WTC11 (cell line): ENCODE measurements around the gene CAVIN1. TPM values are rescaled to one million over a fixed set of nuclear protein-coding genes. Genes with fewer than 3 reads are reported as not detected.

Experiments
- ATAC-seq: fragments of 200-7000 bp; cut with Tn5 transposase; 2 replicates; pipeline ENCODE4 v1.10.0; 2021; ENCODE audit warnings: mild to moderate bottlenecking, moderate library complexity
- Bru-seq: library from RNA; stranded (reverse); fragments of 400-500 nt; gene quantifications from one replicate; lab custom pipeline; 2021; lab: Mats Ljungman, UMichigan
- CTCF ChIA-PET: fragments of 300-600 bp; sonication (Branson Sonifier 250); formaldehyde crosslinking; loops from one replicate; lab custom pipeline; 2021; ENCODE audit warnings: antibody characterized with exemption; lab: Charles Lee
- POLR2A ChIA-PET: fragments of 350-600 bp; sonication (Branson Sonifier 250); formaldehyde crosslinking; loops from one replicate; lab custom pipeline; 2021; ENCODE audit warnings: antibody characterized with exemption; lab: Charles Lee
- DNase-seq: peaks from one replicate; pipeline ENCODE4 v3.0.0; 2021; ENCODE audit warnings: low spot score
- H3K27ac Mint-ChIP-seq: 2 replicates; pipeline ENCODE4 v1.8.0; 2021; ENCODE audit warnings: mixed read lengths
- H3K27me3 Mint-ChIP-seq: 2 replicates; pipeline ENCODE4 v1.8.0; 2021; ENCODE audit warnings: low read depth, mild to moderate bottlenecking, moderate library complexity, mixed read lengths
- H3K36me3 Mint-ChIP-seq: 2 replicates; pipeline ENCODE4 v1.8.0; 2021; ENCODE audit warnings: mixed read lengths
- H3K4me1 Mint-ChIP-seq: 2 replicates; pipeline ENCODE4 v1.8.0; 2022; ENCODE audit warnings: mixed read lengths
- H3K4me3 Mint-ChIP-seq: 2 replicates; pipeline ENCODE4 v1.8.0; 2021; ENCODE audit warnings: mild to moderate bottlenecking, moderate library complexity, mixed read lengths
- H3K9me3 Mint-ChIP-seq: 2 replicates; pipeline ENCODE4 v1.8.0; 2021; ENCODE audit warnings: mixed read lengths
- ATF6 ChIP-seq: sonication (generic); formaldehyde crosslinking; IDR thresholded peaks from 2 replicates; pipeline ENCODE4 v1.8.1; 2023; ENCODE audit warnings: mild to moderate bottlenecking, missing genetic modification reagents
- CBFB ChIP-seq: sonication (generic); formaldehyde crosslinking; IDR thresholded peaks from 2 replicates; pipeline ENCODE4 v1.8.1; 2022; ENCODE audit warnings: mild to moderate bottlenecking, low read depth, missing genetic modification reagents
- CREM ChIP-seq: sonication (generic); formaldehyde crosslinking; IDR thresholded peaks from 2 replicates; pipeline ENCODE4 v1.8.1; 2022; ENCODE audit warnings: mild to moderate bottlenecking, missing genetic modification reagents, moderate library complexity
- FOXJ3 ChIP-seq: sonication (generic); formaldehyde crosslinking; IDR thresholded peaks from 2 replicates; pipeline ENCODE4 v1.9.0; 2021; ENCODE audit warnings: missing genetic modification reagents, mild to moderate bottlenecking, borderline replicate concordance
- GABPB1 ChIP-seq: sonication (generic); formaldehyde crosslinking; IDR thresholded peaks from 2 replicates; pipeline ENCODE4 v1.8.1; 2023; ENCODE audit warnings: mild to moderate bottlenecking, missing genetic modification reagents
- MYBL2 ChIP-seq: sonication (generic); formaldehyde crosslinking; IDR thresholded peaks from 2 replicates; pipeline ENCODE4 v1.8.1; 2023; ENCODE audit warnings: mild to moderate bottlenecking, moderate library complexity, missing genetic modification reagents
- NFYB ChIP-seq: sonication (generic); formaldehyde crosslinking; conservative IDR thresholded peaks from 2 replicates; pipeline ENCODE4 v1.8.0; 2022; ENCODE audit warnings: low read depth, missing genetic modification reagents
- NR2C2 ChIP-seq: sonication (generic); formaldehyde crosslinking; IDR thresholded peaks from 2 replicates; pipeline ENCODE4 v1.8.0; 2022; ENCODE audit warnings: mild to moderate bottlenecking, missing genetic modification reagents
- RELA ChIP-seq: sonication (generic); formaldehyde crosslinking; IDR thresholded peaks from 2 replicates; pipeline ENCODE4 v1.8.1; 2022; ENCODE audit warnings: missing genetic modification reagents, mild to moderate bottlenecking, borderline replicate concordance
- SMAD3 ChIP-seq: sonication (generic); formaldehyde crosslinking; IDR thresholded peaks from 2 replicates; pipeline ENCODE4 v1.8.0; 2022; ENCODE audit warnings: missing genetic modification reagents, mild to moderate bottlenecking, borderline replicate concordance
- SOX15 ChIP-seq: fragments of 250-450 bp; sonication (Bioruptor Pico); IDR thresholded peaks from 2 replicates; pipeline ENCODE4 v1.9.0; 2021; ENCODE audit warnings: mild to moderate bottlenecking
- SP1 ChIP-seq: sonication (generic); formaldehyde crosslinking; conservative IDR thresholded peaks from 2 replicates; pipeline ENCODE4 v1.8.1; 2022; ENCODE audit warnings: missing genetic modification reagents
- TEAD1 ChIP-seq: sonication (generic); formaldehyde crosslinking; IDR thresholded peaks from 2 replicates; pipeline ENCODE4 v1.8.0; 2022; ENCODE audit warnings: mild to moderate bottlenecking, missing genetic modification reagents
- ZBTB21 ChIP-seq: sonication (generic); formaldehyde crosslinking; IDR thresholded peaks from 2 replicates; pipeline ENCODE4 v1.8.1; 2023; ENCODE audit warnings: mild to moderate bottlenecking, missing genetic modification reagents, borderline replicate concordance
- ZNF121 ChIP-seq: sonication (generic); formaldehyde crosslinking; IDR thresholded peaks from 2 replicates; pipeline ENCODE4 v1.8.0; 2023; ENCODE audit warnings: missing genetic modification reagents
- ZNF416 ChIP-seq: fragments of 250-450 bp; sonication (Bioruptor Pico); IDR thresholded peaks from 2 replicates; pipeline ENCODE4 v1.9.0; 2021; ENCODE audit warnings: mild to moderate bottlenecking, inconsistent platforms
- ZNF532 ChIP-seq: fragments of 250-450 bp; sonication (Bioruptor Pico); IDR thresholded peaks from 2 replicates; pipeline ENCODE4 v1.9.0; 2021; ENCODE audit warnings: mild to moderate bottlenecking, borderline replicate concordance
- ZSCAN18 ChIP-seq: fragments of 250-450 bp; sonication (Bioruptor Pico); IDR thresholded peaks from 2 replicates; pipeline ENCODE4 v2.1.2; 2022; ENCODE audit warnings: mild to moderate bottlenecking, moderate library complexity
- long read RNA-seq, 3 experiments: library from RNA in 1 of 3; library from capped mRNA in 1 of 3; library from polyadenylated mRNA in 1 of 3; unstranded in 2 of 3; stranded (forward) in 1 of 3; transcript quantifications; one replicate each; pipeline ENCODE4 v2.0.0, GENCODE V29; 2021
- total RNA-seq: library from RNA; stranded (reverse); gene quantifications from 3 replicates; pipeline ENCODE4 v1.2.3, GENCODE V29; 2021
- TF ChIP-seq, protein P1 (sequence below): sonication (generic); formaldehyde crosslinking; IDR thresholded peaks from 2 replicates; pipeline ENCODE4 v1.8.0; 2022; ENCODE audit warnings: mild to moderate bottlenecking, missing genetic modification reagents
- TF ChIP-seq, protein P2 (sequence below): sonication (generic); formaldehyde crosslinking; IDR thresholded peaks from 2 replicates; pipeline ENCODE4 v1.8.1; 2023; ENCODE audit warnings: mild to moderate bottlenecking, missing genetic modification reagents, moderate library complexity

CAVIN1 gene, protein sequence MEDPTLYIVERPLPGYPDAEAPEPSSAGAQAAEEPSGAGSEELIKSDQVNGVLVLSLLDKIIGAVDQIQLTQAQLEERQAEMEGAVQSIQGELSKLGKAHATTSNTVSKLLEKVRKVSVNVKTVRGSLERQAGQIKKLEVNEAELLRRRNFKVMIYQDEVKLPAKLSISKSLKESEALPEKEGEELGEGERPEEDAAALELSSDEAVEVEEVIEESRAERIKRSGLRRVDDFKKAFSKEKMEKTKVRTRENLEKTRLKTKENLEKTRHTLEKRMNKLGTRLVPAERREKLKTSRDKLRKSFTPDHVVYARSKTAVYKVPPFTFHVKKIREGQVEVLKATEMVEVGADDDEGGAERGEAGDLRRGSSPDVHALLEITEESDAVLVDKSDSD
- 24.6 to 28.4 TPM (median 27.8 TPM) in 3 replicates for total RNA-seq
- Bru-seq, nascent RNA = percentile 54 among the genes with signal in this experiment
- long read RNA-seq, experiment 1, transcript CAVIN1-201 (2 exons, 3,828 nt) = major isoform, 80 of 96 reads
- long read RNA-seq, experiment 1, partial matches to known transcripts = 0 of 96 reads
- long read RNA-seq, experiment 1, other reads (novel, unspliced or antisense) = 16 of 96 reads
- long read RNA-seq, experiment 2, partial matches to known transcripts = 18 of 23 reads
- long read RNA-seq, experiment 2, other reads (novel, unspliced or antisense) = 1 of 23 reads
- long read RNA-seq, experiment 3, partial matches to known transcripts = 0 of 1 reads
- long read RNA-seq, experiment 3, other reads (novel, unspliced or antisense) = 1 of 1 reads

- no peaks in the 10 kb centered on the region for H3K36me3 Mint-ChIP-seq
- ChIA-PET POLR2A (interaction anchor here (0.5 to 2.1 kb wide), 20 partner anchors 9 to 880 kb away, joined by 3 to 23 read pairs (median 3); partner anchors contain the start of gene STAT3), CTCF (interaction anchor here (0.6 to 3.0 kb wide), 30 partner anchors 9 to 874 kb away, joined by 3 to 40 read pairs (median 5); partner anchors contain the start of genes NAGLU and STAT3)
- H3K4me3 Mint-ChIP-seq = peak within 1 kb of the TSS; percentile 95
- H3K27ac Mint-ChIP-seq = peak within 1 kb of the TSS; percentile 93
- peaks cover 31% of the 10 kb centered on the region for H3K4me1 Mint-ChIP-seq
- peaks cover 57% of the 10 kb centered on the region for H3K27me3 Mint-ChIP-seq
- DNase-seq = peak; percentile 97
- ATAC-seq = peak; percentile 86
- H3K9me3 Mint-ChIP-seq = no peaks in the 10 kb centered on the region
- TF ChIP-seq GABPB1 (CRISPR knock-in tag) = peak; percentile 51; the same call in 1 of the 2 replicates
- TF ChIP-seq MYBL2 (CRISPR knock-in tag) = peak; percentile 66; the same call in 1 of the 2 replicates
- TF ChIP-seq FOXJ3 (CRISPR knock-in tag) = no peak
- TF ChIP-seq ZSCAN18 = no peak
- 0 out of 2 replicates have a peak, but pooled peaks have one; percentile 23 for TF ChIP-seq TEAD1 (CRISPR knock-in tag)
- TF ChIP-seq, protein P1, sequence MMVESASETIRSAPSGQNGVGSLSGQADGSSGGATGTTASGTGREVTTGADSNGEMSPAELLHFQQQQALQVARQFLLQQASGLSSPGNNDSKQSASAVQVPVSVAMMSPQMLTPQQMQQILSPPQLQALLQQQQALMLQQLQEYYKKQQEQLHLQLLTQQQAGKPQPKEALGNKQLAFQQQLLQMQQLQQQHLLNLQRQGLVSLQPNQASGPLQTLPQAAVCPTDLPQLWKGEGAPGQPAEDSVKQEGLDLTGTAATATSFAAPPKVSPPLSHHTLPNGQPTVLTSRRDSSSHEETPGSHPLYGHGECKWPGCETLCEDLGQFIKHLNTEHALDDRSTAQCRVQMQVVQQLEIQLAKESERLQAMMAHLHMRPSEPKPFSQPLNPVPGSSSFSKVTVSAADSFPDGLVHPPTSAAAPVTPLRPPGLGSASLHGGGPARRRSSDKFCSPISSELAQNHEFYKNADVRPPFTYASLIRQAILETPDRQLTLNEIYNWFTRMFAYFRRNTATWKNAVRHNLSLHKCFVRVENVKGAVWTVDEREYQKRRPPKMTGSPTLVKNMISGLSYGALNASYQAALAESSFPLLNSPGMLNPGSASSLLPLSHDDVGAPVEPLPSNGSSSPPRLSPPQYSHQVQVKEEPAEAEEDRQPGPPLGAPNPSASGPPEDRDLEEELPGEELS = no peak
- TF ChIP-seq NR2C2 (CRISPR knock-in tag) = no peak
- peak; percentile 64 for TF ChIP-seq NFYB
- TF ChIP-seq ZNF121 (CRISPR knock-in tag) = no peak
- no peak for TF ChIP-seq CBFB (CRISPR knock-in tag)
- TF ChIP-seq ZNF532 (CRISPR knock-in tag) = no peak
- TF ChIP-seq SOX15 (CRISPR knock-in tag) = no peak
- TF ChIP-seq ZNF416 (CRISPR knock-in tag) = no peak
- TF ChIP-seq, protein P2, sequence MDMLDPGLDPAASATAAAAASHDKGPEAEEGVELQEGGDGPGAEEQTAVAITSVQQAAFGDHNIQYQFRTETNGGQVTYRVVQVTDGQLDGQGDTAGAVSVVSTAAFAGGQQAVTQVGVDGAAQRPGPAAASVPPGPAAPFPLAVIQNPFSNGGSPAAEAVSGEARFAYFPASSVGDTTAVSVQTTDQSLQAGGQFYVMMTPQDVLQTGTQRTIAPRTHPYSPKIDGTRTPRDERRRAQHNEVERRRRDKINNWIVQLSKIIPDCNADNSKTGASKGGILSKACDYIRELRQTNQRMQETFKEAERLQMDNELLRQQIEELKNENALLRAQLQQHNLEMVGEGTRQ (CRISPR knock-in tag) = no peak
- TF ChIP-seq CREM (CRISPR knock-in tag) = no peak
- peak; percentile 75 for TF ChIP-seq SP1 (CRISPR knock-in tag)
- no peak for TF ChIP-seq ATF6 (CRISPR knock-in tag)
- no peak for TF ChIP-seq ZBTB21 (CRISPR knock-in tag)
- no peak for TF ChIP-seq SMAD3 (CRISPR knock-in tag)
- TF ChIP-seq RELA = 0 out of 2 replicates have a peak, but pooled peaks have one; percentile 14
Observed at GRCh38 chr17:42422958-42423712, at the start of gene CAVIN1. Gene CAVIN1, minus strand, starts transcription at chr17:42423256. Its CDS starts 159 bp downstream, at chr17:42423097.
